ENCODE measurements around the gene KLF4.
A peak's percentile ranks its signal among the peaks of the same experiment; 100 is the strongest.

The KLF4 gene

DNA sequence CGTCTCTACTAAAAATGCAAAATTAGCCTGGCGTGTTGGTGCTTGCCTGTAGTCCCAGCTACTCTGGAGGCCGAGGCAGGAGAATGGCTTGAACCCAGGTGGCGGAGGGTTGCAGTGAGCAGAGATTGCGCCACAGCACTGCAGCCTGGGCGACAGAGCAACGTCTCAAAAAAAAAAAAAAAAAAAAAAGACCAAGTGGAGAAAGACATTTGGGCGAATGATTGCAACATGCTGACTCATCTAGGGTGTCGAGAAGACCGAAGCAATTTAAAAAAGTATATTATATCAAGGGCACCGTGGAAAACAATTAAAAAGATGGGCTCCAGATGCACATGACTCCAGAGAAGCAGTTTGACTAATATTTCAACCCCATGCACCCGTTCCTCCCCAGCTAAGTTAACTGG lies 9.2 kb downstream of the KLF4 start:
- H3K4me3 ChIP-seq (ENCODE audit: control insufficient read depth, low read depth, low read length) = no peak overlapping the region
- TF ChIP-seq, protein P1, sequence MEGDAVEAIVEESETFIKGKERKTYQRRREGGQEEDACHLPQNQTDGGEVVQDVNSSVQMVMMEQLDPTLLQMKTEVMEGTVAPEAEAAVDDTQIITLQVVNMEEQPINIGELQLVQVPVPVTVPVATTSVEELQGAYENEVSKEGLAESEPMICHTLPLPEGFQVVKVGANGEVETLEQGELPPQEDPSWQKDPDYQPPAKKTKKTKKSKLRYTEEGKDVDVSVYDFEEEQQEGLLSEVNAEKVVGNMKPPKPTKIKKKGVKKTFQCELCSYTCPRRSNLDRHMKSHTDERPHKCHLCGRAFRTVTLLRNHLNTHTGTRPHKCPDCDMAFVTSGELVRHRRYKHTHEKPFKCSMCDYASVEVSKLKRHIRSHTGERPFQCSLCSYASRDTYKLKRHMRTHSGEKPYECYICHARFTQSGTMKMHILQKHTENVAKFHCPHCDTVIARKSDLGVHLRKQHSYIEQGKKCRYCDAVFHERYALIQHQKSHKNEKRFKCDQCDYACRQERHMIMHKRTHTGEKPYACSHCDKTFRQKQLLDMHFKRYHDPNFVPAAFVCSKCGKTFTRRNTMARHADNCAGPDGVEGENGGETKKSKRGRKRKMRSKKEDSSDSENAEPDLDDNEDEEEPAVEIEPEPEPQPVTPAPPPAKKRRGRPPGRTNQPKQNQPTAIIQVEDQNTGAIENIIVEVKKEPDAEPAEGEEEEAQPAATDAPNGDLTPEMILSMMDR (conservative IDR thresholded peaks at IDR 0.05; ENCODE audit: control insufficient read depth, insufficient read depth, low read depth, low read length) = no peak
- peak; percentile 95 for DNase-seq (ENCODE audit: low read depth)

DNA sequence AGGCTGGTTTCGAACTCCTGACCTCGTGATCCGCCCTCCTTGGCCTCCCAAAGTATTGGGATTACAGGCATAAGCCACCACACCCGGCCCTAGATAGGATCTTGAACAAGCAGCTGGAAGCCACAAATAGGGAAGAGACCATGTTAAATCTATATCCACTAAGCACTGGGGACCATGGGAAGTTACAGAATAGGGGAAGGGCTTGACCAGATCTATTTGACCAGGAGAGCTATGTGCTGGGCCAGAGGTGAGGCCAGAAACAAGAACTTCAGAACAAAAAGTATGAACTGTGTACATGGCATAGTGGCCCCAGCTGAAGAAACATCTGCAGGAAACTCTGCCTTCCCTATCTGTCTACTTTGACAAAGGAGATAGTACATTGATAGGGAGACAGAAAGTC lies 10.8 kb downstream of the KLF4 start:
- DNase-seq (ENCODE audit: low read depth) = no peak
- TF ChIP-seq, protein P1 (conservative IDR thresholded peaks at IDR 0.05; ENCODE audit: control insufficient read depth, insufficient read depth, low read depth, low read length) = no peak
- H3K4me3 ChIP-seq (ENCODE audit: control insufficient read depth, low read depth, low read length) = no peak overlapping the region

DNA sequence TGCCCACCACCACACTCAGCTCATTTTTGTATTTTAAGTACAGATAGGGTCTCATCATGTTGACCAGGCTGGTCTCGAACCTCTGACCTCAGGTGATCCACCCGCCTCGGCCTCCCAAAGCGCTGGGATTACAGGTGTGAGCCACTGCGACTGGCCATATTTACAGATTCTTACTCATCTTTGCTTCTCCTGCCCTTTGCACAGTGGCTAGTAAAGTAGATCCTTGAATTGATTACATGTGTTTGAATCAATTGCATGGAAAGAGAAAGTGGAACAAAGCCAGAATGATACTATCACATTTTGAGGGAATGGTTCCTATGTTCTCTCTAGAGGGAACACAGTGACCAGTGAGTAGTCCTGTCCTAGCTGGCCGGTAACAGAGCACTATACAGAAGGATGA lies 15.4 kb downstream of the KLF4 start:
- DNase-seq (ENCODE audit: low read depth) = no peak
- TF ChIP-seq, protein P1 (conservative IDR thresholded peaks at IDR 0.05; ENCODE audit: control insufficient read depth, insufficient read depth, low read depth, low read length) = no peak
- no peak overlapping the region for H3K4me3 ChIP-seq (ENCODE audit: control insufficient read depth, low read depth, low read length)

DNA sequence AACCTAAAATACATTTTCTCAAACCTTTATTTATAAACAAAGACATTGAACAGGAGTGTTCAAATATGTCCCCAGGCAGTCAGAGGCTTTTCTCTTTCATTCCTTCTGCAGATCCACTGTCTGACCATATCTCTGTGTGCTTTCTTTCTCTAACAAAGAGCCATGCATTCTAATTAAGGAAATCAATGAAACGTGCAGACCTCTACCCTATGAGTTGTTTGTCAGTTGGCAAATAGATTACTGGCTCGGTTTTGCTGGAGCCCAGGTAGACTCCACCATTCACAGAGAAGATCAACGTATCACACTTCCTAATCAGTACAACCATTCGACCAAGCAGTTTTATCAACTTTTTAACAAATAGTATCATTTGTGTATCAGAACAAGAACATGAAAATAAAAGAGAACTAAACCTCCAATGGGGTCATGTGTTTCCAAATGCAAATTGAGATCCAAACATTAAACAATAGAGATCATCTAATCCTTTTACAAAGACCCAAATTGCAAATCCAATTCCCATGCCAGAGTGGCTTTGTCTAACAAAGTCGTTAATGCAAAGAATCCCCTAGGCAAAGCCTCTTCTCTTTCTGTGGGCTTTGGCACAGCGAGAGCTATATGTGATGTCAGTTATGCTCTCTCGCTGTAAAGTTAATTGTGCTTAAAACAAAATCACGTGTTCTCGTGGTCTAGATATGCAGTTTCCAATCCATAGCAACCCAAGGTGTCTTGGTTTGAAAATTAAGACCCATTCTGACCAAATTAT lies 16.8 kb downstream of the KLF4 start:
- no peak for DNase-seq (ENCODE audit: low read depth)
- TF ChIP-seq, protein P1 (conservative IDR thresholded peaks at IDR 0.05; ENCODE audit: control insufficient read depth, insufficient read depth, low read depth, low read length) = no peak
- no peak overlapping the region for H3K4me3 ChIP-seq (ENCODE audit: control insufficient read depth, low read depth, low read length)

DNA sequence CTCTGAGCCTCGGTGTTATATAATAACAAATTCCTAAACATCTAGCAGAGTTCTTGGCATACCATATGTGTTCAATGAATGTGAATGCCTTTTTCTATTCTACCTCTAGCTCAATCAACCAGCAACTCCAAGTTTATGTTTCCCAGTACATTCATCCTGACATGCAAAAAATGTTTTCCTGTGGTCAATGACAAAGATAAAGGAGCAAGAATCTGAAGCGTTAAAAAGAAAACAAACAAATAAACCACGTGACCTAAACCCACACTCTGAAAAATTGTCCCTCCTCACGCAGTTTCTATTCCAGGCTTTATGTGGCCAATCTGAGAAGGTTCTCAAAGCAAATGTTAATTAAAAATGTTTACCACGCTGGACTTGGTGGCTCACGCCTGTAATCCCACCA lies 18.0 kb downstream of the KLF4 start:
- peak; percentile 9 for DNase-seq (ENCODE audit: low read depth)
- TF ChIP-seq, protein P1 (conservative IDR thresholded peaks at IDR 0.05; ENCODE audit: control insufficient read depth, insufficient read depth, low read depth, low read length) = no peak

DNA sequence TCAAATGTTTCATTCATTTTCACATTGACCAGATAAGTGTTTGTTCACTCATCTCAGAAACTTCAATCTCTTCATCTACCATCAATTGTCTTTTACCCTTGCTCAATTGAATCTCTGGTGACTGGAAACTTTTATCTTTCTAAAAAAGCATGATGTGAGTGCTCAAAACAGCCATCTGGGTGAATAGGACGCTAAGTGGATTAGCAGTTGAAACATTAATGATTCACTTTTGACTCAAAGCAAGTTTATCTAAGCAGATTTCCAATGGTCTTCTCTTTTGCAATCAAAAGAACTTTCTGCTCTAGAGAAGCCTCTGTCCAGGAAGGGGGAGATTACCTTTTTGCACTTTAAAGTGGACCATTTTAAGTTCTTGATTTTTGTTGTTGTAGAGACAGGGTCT lies 22.2 kb downstream of the KLF4 start:
- DNase-seq (ENCODE audit: low read depth) = peak; percentile 44
- TF ChIP-seq, protein P1 (conservative IDR thresholded peaks at IDR 0.05; ENCODE audit: control insufficient read depth, insufficient read depth, low read depth, low read length) = no peak
- no peak overlapping the region for H3K4me3 ChIP-seq (ENCODE audit: control insufficient read depth, low read depth, low read length)

More for the DNA sequence above, 18.0 kb downstream of the KLF4 start:
- H3K4me3 ChIP-seq (ENCODE audit: control insufficient read depth, low read depth, low read length) = no peak overlapping the region
